WTC11 (cell line): Measurements from ENCODE around the gene OTOP1.
"Not testable (repeated sequence)": the region's sequence is repeated elsewhere in the genome, so short reads cannot be mapped to it uniquely, and the experiment has no call there.

Experiments
- CREM ChIP-seq: sonication (generic); formaldehyde crosslinking; IDR thresholded peaks from 2 replicates; pipeline ENCODE4 v1.8.1; 2022; ENCODE audit warnings: mild to moderate bottlenecking, missing genetic modification reagents, moderate library complexity
- ELF4 ChIP-seq: sonication (generic); formaldehyde crosslinking; IDR thresholded peaks from 2 replicates; pipeline ENCODE4 v1.8.1; 2022; ENCODE audit warnings: low read depth, mild to moderate bottlenecking, moderate library complexity, missing genetic modification reagents
- NR1H2 ChIP-seq: sonication (generic); formaldehyde crosslinking; IDR thresholded peaks from 2 replicates; pipeline ENCODE4 v1.9.0; 2021; ENCODE audit warnings: mild to moderate bottlenecking, moderate library complexity, missing genetic modification reagents
- SMAD3 ChIP-seq: sonication (generic); formaldehyde crosslinking; IDR thresholded peaks from 2 replicates; pipeline ENCODE4 v1.8.0; 2022; ENCODE audit warnings: missing genetic modification reagents, mild to moderate bottlenecking, borderline replicate concordance
- TEAD1 ChIP-seq: sonication (generic); formaldehyde crosslinking; IDR thresholded peaks from 2 replicates; pipeline ENCODE4 v1.8.0; 2022; ENCODE audit warnings: mild to moderate bottlenecking, missing genetic modification reagents
- ZNF121 ChIP-seq: sonication (generic); formaldehyde crosslinking; IDR thresholded peaks from 2 replicates; pipeline ENCODE4 v1.8.0; 2023; ENCODE audit warnings: missing genetic modification reagents
- ZNF671 ChIP-seq: fragments of 250-450 bp; sonication (Bioruptor Pico); IDR thresholded peaks from 2 replicates; pipeline ENCODE4 v1.8.0; 2021; ENCODE audit warnings: mild to moderate bottlenecking
- TF ChIP-seq, protein P1 (sequence below): fragments of 200-600 bp; IDR thresholded peaks from 2 replicates; pipeline ENCODE4 v1.8.0; 2022; ENCODE audit warnings: antibody characterized with exemption
- TF ChIP-seq, protein P2 (sequence below): sonication (generic); formaldehyde crosslinking; IDR thresholded peaks from 2 replicates; pipeline ENCODE4 v1.8.1; 2022; ENCODE audit warnings: missing genetic modification reagents, borderline replicate concordance
- TF ChIP-seq, protein P3 (sequence below): sonication (generic); formaldehyde crosslinking; conservative IDR thresholded peaks from 2 replicates; pipeline ENCODE4 v1.8.1; 2022; ENCODE audit warnings: mild to moderate bottlenecking, missing genetic modification reagents
- TF ChIP-seq, protein P4 (sequence below): sonication (generic); formaldehyde crosslinking; IDR thresholded peaks from 2 replicates; pipeline ENCODE4 v1.8.0; 2022; ENCODE audit warnings: mild to moderate bottlenecking, missing genetic modification reagents
- TF ChIP-seq, protein P5 (sequence below): sonication (generic); formaldehyde crosslinking; IDR thresholded peaks from 2 replicates; pipeline ENCODE4 v1.8.1; 2023; ENCODE audit warnings: mild to moderate bottlenecking, moderate library complexity, missing genetic modification reagents

DNA sequence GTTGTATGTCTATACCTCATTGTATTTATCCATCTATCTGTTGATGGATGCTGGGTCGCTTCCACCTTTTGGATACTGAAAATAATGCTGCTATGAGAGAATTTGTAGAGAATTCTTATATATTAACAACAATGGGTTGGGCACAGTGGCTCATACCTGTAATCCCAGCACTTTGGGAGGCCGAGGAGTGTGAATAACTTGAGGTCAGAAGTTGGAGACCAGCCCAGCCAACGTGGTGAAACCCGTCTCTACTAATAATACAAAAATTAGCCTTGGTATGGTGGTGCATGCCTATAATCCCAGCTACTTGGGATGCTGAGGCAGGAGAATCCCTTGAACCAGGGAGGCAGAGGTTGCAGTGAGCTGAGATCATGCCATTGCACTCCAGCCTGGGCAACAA is 13.1 kb downstream of the OTOP1 start:
- TF ChIP-seq ZNF671 (CRISPR knock-in tag); TEAD1 (CRISPR knock-in tag); ELF4; SMAD3 (CRISPR knock-in tag); ZNF121 (CRISPR knock-in tag); CREM (CRISPR knock-in tag); NR1H2 (CRISPR knock-in tag): not testable (repeated sequence)
- TF ChIP-seq, protein P1, sequence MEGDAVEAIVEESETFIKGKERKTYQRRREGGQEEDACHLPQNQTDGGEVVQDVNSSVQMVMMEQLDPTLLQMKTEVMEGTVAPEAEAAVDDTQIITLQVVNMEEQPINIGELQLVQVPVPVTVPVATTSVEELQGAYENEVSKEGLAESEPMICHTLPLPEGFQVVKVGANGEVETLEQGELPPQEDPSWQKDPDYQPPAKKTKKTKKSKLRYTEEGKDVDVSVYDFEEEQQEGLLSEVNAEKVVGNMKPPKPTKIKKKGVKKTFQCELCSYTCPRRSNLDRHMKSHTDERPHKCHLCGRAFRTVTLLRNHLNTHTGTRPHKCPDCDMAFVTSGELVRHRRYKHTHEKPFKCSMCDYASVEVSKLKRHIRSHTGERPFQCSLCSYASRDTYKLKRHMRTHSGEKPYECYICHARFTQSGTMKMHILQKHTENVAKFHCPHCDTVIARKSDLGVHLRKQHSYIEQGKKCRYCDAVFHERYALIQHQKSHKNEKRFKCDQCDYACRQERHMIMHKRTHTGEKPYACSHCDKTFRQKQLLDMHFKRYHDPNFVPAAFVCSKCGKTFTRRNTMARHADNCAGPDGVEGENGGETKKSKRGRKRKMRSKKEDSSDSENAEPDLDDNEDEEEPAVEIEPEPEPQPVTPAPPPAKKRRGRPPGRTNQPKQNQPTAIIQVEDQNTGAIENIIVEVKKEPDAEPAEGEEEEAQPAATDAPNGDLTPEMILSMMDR: not testable (repeated sequence)
- TF ChIP-seq, protein P2, sequence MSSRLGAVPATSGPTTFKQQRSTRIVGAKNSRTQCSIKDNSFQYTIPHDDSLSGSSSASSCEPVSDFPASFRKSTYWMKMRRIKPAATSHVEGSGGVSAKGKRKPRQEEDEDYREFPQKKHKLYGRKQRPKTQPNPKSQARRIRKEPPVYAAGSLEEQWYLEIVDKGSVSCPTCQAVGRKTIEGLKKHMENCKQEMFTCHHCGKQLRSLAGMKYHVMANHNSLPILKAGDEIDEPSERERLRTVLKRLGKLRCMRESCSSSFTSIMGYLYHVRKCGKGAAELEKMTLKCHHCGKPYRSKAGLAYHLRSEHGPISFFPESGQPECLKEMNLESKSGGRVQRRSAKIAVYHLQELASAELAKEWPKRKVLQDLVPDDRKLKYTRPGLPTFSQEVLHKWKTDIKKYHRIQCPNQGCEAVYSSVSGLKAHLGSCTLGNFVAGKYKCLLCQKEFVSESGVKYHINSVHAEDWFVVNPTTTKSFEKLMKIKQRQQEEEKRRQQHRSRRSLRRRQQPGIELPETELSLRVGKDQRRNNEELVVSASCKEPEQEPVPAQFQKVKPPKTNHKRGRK (CRISPR knock-in tag): not testable (repeated sequence)
- TF ChIP-seq, protein P3, sequence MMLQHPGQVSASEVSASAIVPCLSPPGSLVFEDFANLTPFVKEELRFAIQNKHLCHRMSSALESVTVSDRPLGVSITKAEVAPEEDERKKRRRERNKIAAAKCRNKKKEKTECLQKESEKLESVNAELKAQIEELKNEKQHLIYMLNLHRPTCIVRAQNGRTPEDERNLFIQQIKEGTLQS (CRISPR knock-in tag): not testable (repeated sequence)
- TF ChIP-seq, protein P4, sequence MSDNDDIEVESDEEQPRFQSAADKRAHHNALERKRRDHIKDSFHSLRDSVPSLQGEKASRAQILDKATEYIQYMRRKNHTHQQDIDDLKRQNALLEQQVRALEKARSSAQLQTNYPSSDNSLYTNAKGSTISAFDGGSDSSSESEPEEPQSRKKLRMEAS: not testable (repeated sequence)
- TF ChIP-seq, protein P5, sequence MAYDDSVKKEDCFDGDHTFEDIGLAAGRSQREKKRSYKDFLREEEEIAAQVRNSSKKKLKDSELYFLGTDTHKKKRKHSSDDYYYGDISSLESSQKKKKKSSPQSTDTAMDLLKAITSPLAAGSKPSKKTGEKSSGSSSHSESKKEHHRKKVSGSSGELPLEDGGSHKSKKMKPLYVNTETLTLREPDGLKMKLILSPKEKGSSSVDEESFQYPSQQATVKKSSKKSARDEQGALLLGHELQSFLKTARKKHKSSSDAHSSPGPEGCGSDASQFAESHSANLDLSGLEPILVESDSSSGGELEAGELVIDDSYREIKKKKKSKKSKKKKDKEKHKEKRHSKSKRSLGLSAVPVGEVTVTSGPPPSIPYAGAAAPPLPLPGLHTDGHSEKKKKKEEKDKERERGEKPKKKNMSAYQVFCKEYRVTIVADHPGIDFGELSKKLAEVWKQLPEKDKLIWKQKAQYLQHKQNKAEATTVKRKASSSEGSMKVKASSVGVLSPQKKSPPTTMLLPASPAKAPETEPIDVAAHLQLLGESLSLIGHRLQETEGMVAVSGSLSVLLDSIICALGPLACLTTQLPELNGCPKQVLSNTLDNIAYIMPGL (CRISPR knock-in tag): not testable (repeated sequence)
